Glomerular visceral epithelial cell (primary cell): ENCODE data around the gene SLC12A8.

Experiments used
- DNase-seq: peaks from one replicate; pipeline ENCODE4 v3.0.0-alpha.2; 2016; ENCODE audit errors: extremely low spot score

The SLC12A8 gene

GRCh38 chr3:125054062-125054448, 158.5 kb downstream of the SLC12A8 start:
- no peak for DNase-seq

- DNase-seq: no peak
These were observed 159.2 kb downstream of the SLC12A8 start for GRCh38 chr3:125053304-125053699.

- DNase-seq: peak; percentile 35
These were observed 159.8 kb downstream of the SLC12A8 start for GRCh38 chr3:125052624-125053303.

- DNase-seq: peak; percentile 60
These were observed 160.6 kb downstream of the SLC12A8 start for GRCh38 chr3:125051715-125052581.

GRCh38 chr3:125051205-125051604, 161.3 kb downstream of the SLC12A8 start:
- DNase-seq: no peak

GRCh38 chr3:125050488-125051090, 162.0 kb downstream of the SLC12A8 start:
- DNase-seq: no peak

- no peak for DNase-seq
These were observed 164.3 kb downstream of the SLC12A8 start for GRCh38 chr3:125048282-125048681.

GRCh38 chr3:125045965-125046364, 166.6 kb downstream of the SLC12A8 start:
- peak; percentile 74 for DNase-seq

GRCh38 chr3:125045194-125045593, 167.4 kb downstream of the SLC12A8 start:
- DNase-seq: no peak

- DNase-seq: no peak
These were observed 168.9 kb downstream of the SLC12A8 start for GRCh38 chr3:125043599-125044151.

- no peak for DNase-seq
These were observed 169.7 kb downstream of the SLC12A8 start for GRCh38 chr3:125042725-125043406.

- DNase-seq: no peak
These were observed 173.1 kb downstream of the SLC12A8 start for GRCh38 chr3:125039131-125040100.

GRCh38 chr3:125037498-125038150, 174.9 kb downstream of the SLC12A8 start:
- no peak for DNase-seq

GRCh38 chr3:125035217-125035616, 177.3 kb downstream of the SLC12A8 start:
- no peak for DNase-seq

GRCh38 chr3:125033616-125034015, 178.9 kb downstream of the SLC12A8 start:
- no peak for DNase-seq

GRCh38 chr3:125033135-125033534, 179.4 kb downstream of the SLC12A8 start:
- no peak for DNase-seq

GRCh38 chr3:125032683-125033082, 179.9 kb downstream of the SLC12A8 start:
- DNase-seq: no peak
